Peyer's patch (tissue), 4 donors: ENCODE results near the gene IZUMO4.

Source experiments
- CTCF ChIP-seq, 6 experiments: fragments of 450-650 bp in 4 of 6; fragments of 200-600 bp in 2 of 6; sonication (generic) in 1 of 6; IDR thresholded peaks; one replicate each; pipeline ENCODE4 v1.5.1; 2017 to 2019; ENCODE audit warnings: antibody characterized with exemption in 6 of 6, mild to moderate bottlenecking in 3 of 6, moderate library complexity in 1 of 6
- POLR2A ChIP-seq, 2 donors: fragments of 450-650 bp; IDR thresholded peaks; one replicate each; pipeline ENCODE4 v1.5.1; 2017; ENCODE audit warnings: antibody characterized with exemption in 2 of 2, mild to moderate bottlenecking in 2 of 2, moderate library complexity in 2 of 2

- peak; percentile 26 to 64 (median 52) for TF ChIP-seq CTCF (IDR thresholded peaks at IDR 0.05)
- peak in 1 of 2 donors; percentile 32 for TF ChIP-seq POLR2A (IDR thresholded peaks at IDR 0.05)
These were observed at the start of gene IZUMO4 for GRCh38 chr19:2096480-2097202.
